CD4-positive, alpha-beta T cell treated with Interleukin-12 subunit alpha and Interleukin-12 subunit beta, for 1 hour (primary cell): ENCODE data around the gene THAP12.
A peak's percentile ranks its signal among the peaks of the same experiment; 100 is the strongest.
"Not testable (repeated sequence)": the region's sequence is repeated elsewhere in the genome, so short reads cannot be mapped to it uniquely, and the experiment has no call there.

ENCODE experiments used
- DNase-seq: peaks from one replicate; pipeline ENCODE4 v3.0.0-alpha.2; 2020

The THAP12 gene

GRCh38 chr11:76323804-76324203 is 57.1 kb downstream of the THAP12 start:
- no peak for DNase-seq

GRCh38 chr11:76323375-76323774 is 57.6 kb downstream of the THAP12 start:
- DNase-seq: not testable (repeated sequence)

- no peak for DNase-seq
These were observed 58.0 kb downstream of the THAP12 start for GRCh38 chr11:76322942-76323341.

- no peak for DNase-seq
These were observed 58.4 kb downstream of the THAP12 start for GRCh38 chr11:76322540-76322939.

- DNase-seq: no peak
These were observed 59.0 kb downstream of the THAP12 start for GRCh38 chr11:76321820-76322524.

GRCh38 chr11:76321340-76321739 is 59.6 kb downstream of the THAP12 start:
- DNase-seq: no peak

- DNase-seq: no peak
These were observed 60.0 kb downstream of the THAP12 start for GRCh38 chr11:76320929-76321328.

- not testable (repeated sequence) for DNase-seq
These were observed 61.1 kb downstream of the THAP12 start for GRCh38 chr11:76319798-76320197.

GRCh38 chr11:76318744-76319384 is 62.1 kb downstream of the THAP12 start:
- peak; percentile 84 for DNase-seq

GRCh38 chr11:76317296-76317695 is 63.6 kb downstream of the THAP12 start:
- no peak for DNase-seq

GRCh38 chr11:76316726-76317125 is 64.2 kb downstream of the THAP12 start:
- no peak for DNase-seq

- DNase-seq: no peak
These were observed 65.6 kb downstream of the THAP12 start for GRCh38 chr11:76315182-76315853.

- DNase-seq: no peak
These were observed 66.2 kb downstream of the THAP12 start for GRCh38 chr11:76314741-76315090.

- DNase-seq: no peak
These were observed 66.8 kb downstream of the THAP12 start for GRCh38 chr11:76313913-76314740.

GRCh38 chr11:76313271-76313670 is 67.7 kb downstream of the THAP12 start:
- no peak for DNase-seq

- DNase-seq: no peak
These were observed 69.9 kb downstream of the THAP12 start for GRCh38 chr11:76310832-76311595.

- no peak for DNase-seq
These were observed 72.8 kb downstream of the THAP12 start for GRCh38 chr11:76307978-76308747.

- DNase-seq: no peak
These were observed 73.5 kb downstream of the THAP12 start for GRCh38 chr11:76307396-76307795.

GRCh38 chr11:76303399-76303798 is 77.5 kb downstream of the THAP12 start:
- no peak for DNase-seq

GRCh38 chr11:76302996-76303395 is 77.9 kb downstream of the THAP12 start:
- DNase-seq: no peak
